ENCODE data around the gene GPAT2.
"Not testable (repeated sequence)": the region's sequence is repeated elsewhere in the genome, so short reads cannot be mapped to it uniquely, and the experiment has no call there.

GRCh38 chr2:96022126-96022525 lies 12.6 kb downstream of the GPAT2 start:
- TF ChIP-seq, protein P1, sequence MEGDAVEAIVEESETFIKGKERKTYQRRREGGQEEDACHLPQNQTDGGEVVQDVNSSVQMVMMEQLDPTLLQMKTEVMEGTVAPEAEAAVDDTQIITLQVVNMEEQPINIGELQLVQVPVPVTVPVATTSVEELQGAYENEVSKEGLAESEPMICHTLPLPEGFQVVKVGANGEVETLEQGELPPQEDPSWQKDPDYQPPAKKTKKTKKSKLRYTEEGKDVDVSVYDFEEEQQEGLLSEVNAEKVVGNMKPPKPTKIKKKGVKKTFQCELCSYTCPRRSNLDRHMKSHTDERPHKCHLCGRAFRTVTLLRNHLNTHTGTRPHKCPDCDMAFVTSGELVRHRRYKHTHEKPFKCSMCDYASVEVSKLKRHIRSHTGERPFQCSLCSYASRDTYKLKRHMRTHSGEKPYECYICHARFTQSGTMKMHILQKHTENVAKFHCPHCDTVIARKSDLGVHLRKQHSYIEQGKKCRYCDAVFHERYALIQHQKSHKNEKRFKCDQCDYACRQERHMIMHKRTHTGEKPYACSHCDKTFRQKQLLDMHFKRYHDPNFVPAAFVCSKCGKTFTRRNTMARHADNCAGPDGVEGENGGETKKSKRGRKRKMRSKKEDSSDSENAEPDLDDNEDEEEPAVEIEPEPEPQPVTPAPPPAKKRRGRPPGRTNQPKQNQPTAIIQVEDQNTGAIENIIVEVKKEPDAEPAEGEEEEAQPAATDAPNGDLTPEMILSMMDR (IDR thresholded peaks at IDR 0.05), result not testable (repeated sequence)
- TF ChIP-seq POLR2A, EP300 (IDR thresholded peaks at IDR 0.05): not testable (repeated sequence)
